ENCODE results near the gene ZIC3.
A peak's percentile ranks its signal among the peaks of the same experiment; 100 is the strongest.
"Not testable (repeated sequence)": the region's sequence is repeated elsewhere in the genome, so short reads cannot be mapped to it uniquely, and the experiment has no call there.

The ZIC3 gene

GRCh38 chrX:137565921-137566745 is at the start of gene ZIC3:
TSS of gene ZIC3 (plus strand) at chrX:137566127. CDS start at chrX:137566692, 565 bp downstream.
- peak in 2 of 3 experiments; percentile 86 to 92 for DNase-seq

GRCh38 chrX:137519459-137519858 is 46.5 kb upstream of the ZIC3 start:
- no peak for DNase-seq

GRCh38 chrX:137545711-137546651 is 19.9 kb upstream of the ZIC3 start:
- no peak for DNase-seq

- no peak for DNase-seq
Measured at GRCh38 chrX:137547291-137547690, 18.6 kb upstream of the ZIC3 start.

GRCh38 chrX:137548261-137548660 is 17.7 kb upstream of the ZIC3 start:
- no peak for DNase-seq

- no peak for DNase-seq
Measured at GRCh38 chrX:137549073-137549472, 16.9 kb upstream of the ZIC3 start.

DNA sequence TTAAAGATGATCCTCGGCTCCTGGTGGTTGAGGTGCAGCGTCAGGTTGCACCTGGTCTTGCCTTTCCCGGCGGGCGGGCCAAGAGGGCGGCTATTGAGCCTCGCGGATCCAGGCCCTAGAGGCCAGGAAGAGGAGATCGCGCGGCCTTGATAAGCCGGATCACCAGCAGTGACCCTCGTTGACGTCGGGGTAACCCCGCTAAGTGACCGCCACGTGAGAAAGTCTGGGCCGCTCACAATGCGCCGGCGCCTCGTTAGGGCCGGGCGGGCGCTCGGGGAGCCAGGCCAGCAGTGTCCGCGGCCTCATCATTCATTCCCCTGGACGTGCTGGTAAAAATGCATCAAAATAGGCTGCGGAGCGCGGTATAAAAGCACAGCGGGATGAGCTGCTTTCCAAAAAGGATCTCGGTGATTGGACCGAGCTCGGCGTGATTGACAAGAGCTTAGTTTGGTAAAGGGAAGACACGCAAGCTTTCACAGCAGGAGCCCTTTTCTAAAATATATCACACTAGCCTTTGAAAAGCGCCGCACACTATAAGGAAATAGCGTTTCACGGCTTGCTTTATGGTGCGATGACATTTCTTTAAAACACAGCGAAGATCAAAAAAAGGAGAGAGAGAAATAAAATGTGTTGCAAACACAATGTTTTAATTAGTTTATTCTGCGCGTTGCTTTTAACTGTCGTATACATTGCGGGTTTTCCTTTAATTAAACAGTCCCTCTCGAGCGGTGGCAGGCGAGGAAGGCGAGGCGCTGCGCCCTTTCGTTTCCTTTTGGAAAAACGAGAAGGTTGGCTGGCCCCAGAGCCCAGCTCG is 15.9 kb upstream of the ZIC3 start:
- DNase-seq = no peak

- no peak for DNase-seq
Measured at GRCh38 chrX:137550665-137551261, 15.2 kb upstream of the ZIC3 start.

DNA sequence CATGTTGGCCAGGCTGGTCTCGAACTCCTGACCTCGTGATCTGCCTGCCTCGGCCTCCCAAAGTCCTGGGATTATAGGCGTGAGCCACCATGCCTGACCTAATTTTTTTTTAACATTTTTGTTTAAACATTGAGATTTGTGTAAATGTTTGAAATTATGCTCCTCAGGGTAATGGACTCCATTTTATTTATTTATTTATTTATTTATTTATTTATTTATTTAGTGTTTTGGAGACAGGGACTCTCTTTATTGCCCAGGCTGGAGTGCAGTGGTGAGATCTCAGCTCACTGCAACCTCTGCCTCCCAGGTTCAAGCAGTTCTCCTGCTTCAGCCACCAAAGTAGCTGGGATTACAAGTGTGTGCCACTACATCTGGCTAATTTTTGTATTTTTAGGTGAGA is 13.8 kb upstream of the ZIC3 start:
- not testable (repeated sequence) for DNase-seq

- no peak for DNase-seq
Measured at GRCh38 chrX:137562096-137562495, 3.8 kb upstream of the ZIC3 start.

- no peak for DNase-seq
Measured at GRCh38 chrX:137563681-137564651, 2.0 kb upstream of the ZIC3 start.

GRCh38 chrX:137565318-137565904 is 516 bp upstream of the ZIC3 start:
- DNase-seq = peak in 1 of 3 experiments; percentile 85

- peak in 2 of 3 experiments; percentile 69 to 74 for DNase-seq
Measured at GRCh38 chrX:137566746-137567679, 1.1 kb downstream of the ZIC3 start.

DNA sequence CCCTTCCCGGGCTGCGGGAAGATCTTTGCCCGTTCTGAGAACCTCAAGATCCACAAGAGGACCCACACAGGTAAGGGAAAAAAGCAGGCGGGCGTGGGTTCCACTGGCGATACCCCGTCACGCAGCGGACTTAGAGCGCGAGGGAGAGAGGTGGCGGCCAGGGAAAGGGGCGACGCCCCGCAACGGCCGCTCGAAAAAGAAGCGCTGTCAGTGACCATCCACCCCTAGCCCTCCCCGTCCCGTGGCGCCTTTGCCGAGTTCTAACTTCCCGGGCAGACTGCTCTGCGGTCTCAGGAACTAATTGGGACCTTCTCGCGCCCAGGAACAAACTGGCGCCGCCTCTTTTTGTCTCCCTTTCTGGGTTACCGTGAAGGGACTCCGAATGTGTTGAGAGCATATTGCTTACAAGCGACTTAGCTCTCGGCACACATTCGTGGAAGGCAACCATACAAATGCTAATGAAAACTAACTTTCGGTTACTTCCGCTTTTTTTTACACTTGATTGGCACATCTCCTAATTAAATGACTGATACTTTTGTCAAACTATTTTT is 1.8 kb downstream of the ZIC3 start:
- peak in 2 of 3 experiments; percentile 33 to 37 for DNase-seq

- DNase-seq = peak in 2 of 3 experiments; percentile 57 to 77
Measured at GRCh38 chrX:137568741-137569469, 3.0 kb downstream of the ZIC3 start.

DNA sequence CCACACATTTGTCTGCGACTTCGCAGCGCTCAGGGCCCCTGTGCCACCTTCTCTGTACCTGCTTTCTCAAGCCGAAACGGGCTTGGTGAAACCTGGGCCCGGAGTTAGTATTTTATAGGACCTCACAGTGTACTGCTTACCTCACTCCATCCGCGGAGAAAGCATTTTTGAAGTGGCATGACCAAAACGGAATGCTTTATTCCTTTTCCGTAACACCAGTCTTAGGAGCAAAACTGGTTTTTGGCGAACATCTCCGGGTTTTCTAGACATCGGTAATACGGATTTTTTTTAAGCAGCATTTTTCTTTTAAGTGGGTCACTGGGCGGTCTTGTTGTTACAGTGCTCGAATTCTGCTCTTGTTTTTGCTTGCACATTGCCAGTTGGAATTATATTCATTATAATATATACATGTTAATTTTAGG is 3.6 kb downstream of the ZIC3 start:
- no peak for DNase-seq

DNA sequence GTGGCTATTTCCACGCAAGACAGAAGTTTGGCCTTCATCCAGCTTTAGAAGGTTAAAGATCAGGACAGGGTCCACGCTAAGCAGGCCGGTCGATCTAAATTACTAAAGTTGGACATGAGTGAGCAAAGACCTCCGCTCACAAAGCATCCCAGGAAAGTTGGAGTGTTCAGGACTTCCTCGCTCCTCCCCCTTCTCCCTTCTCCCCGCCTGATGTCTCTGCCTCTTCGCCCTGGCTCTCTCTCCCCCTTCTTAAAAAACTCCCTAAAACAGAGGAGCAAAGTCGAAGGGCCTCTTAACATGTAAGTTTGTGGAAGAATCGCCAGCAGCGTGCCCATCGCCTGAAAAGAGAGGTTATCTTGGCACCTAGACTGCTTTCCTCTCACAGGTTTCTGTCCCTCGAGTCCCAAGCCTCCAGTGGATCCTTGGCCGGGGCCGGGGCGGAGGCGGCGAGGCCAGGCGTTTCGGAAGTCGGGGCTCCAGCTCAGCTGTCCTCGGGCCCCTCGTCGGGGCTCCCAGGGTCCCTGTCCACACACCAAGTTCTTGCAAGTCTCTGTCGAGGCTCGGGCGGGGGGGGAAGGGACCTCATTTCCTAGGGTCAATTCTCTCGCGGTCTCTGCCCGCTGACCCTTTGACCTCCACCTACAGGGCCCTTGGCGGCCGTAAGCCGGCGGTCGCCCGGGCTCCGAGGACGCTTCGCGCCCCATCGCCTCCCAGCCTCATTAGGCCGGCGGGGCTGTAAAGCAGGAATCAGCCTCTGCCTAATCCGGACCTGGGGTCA is 7.6 kb downstream of the ZIC3 start:
- no peak for DNase-seq
